Spleen (tissue), 7 donors: ENCODE measurements around the gene SPTBN2.

Source experiments
- POLR2AphosphoS5 ChIP-seq, 3 donors: sonication (generic); formaldehyde crosslinking; IDR thresholded peaks; one replicate each; pipeline ENCODE4 v1.5.1; 2017; ENCODE audit warnings: antibody characterized with exemption in 3 of 3
- TF ChIP-seq, protein P1 (sequence below), 11 experiments: fragments of 200-600 bp in 7 of 11; fragments of 450-650 bp in 4 of 11; sonication (generic) in 4 of 11; IDR thresholded peaks in 8 of 11; conservative IDR thresholded peaks in 3 of 11; 1 replicate in 7 of 11; 2 replicates in 4 of 11; pipeline versions ENCODE4 v1.4.0 to v1.8.0; 2016 to 2021; ENCODE audit warnings: antibody characterized with exemption in 11 of 11, inconsistent platforms in 4 of 11, mild to moderate bottlenecking in 1 of 11
- donor health status: DM: no; HTN: no; CAD: no; lungs with moderate emphysema.
- donor health status: DM: no; HTN: no; CAD: no.
- donor health status: DM: no; HTN: no; CAD: no.

DNA sequence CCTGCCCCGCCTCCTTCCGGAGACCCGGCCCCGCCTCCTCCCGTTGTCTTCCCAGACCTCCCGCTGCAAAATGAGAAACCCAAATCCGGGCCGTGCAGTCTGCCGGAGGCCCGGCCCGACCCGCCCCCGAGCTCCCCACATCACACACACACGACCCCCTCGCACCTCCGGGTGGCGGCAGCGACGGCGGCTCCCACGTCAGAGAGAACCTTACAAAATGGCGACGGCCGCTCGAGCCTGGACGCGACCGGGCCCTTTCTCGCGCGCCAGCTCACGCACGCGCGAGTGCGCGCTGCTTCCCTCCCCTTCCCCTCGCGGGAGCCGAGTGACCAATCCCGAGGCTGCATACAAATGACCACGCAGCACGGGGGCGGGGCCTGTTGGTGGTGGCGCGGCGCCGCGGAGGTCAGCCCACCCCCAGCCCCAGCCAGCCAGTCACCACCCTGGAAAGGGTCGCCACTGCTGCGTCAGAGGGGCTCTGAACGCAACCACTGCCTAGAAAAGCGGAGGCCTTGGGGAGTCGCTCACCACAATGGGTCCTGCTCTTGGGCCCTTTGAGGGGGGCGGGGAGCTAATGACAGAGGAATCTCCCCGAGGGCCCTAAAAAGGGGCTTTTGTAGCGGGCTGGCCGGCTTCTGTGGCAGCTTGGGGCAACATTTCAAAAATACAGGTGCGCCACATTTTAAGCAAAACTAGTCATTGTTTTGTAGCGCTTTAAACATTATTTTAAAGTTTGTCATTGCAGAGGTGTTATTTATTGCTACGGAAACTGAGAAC is 51.2 kb downstream of the SPTBN2 start, which contains the start of gene RBM4B:
- TF ChIP-seq, protein P1, sequence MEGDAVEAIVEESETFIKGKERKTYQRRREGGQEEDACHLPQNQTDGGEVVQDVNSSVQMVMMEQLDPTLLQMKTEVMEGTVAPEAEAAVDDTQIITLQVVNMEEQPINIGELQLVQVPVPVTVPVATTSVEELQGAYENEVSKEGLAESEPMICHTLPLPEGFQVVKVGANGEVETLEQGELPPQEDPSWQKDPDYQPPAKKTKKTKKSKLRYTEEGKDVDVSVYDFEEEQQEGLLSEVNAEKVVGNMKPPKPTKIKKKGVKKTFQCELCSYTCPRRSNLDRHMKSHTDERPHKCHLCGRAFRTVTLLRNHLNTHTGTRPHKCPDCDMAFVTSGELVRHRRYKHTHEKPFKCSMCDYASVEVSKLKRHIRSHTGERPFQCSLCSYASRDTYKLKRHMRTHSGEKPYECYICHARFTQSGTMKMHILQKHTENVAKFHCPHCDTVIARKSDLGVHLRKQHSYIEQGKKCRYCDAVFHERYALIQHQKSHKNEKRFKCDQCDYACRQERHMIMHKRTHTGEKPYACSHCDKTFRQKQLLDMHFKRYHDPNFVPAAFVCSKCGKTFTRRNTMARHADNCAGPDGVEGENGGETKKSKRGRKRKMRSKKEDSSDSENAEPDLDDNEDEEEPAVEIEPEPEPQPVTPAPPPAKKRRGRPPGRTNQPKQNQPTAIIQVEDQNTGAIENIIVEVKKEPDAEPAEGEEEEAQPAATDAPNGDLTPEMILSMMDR (IDR thresholded peaks at IDR 0.05 in 8 of 11, conservative IDR thresholded peaks at IDR 0.05 in 3 of 11) = peak in 3 of 11 experiments; percentile 14 to 53 (median 28)
- peak; percentile 93 to 97 (median 95) for TF ChIP-seq POLR2AphosphoS5 (IDR thresholded peaks at IDR 0.05)
